Measurements from ENCODE around the gene APBB2.
"Not testable (repeated sequence)": the region's sequence is repeated elsewhere in the genome, so short reads cannot be mapped to it uniquely, and the experiment has no call there.

Gene APBB2

DNA sequence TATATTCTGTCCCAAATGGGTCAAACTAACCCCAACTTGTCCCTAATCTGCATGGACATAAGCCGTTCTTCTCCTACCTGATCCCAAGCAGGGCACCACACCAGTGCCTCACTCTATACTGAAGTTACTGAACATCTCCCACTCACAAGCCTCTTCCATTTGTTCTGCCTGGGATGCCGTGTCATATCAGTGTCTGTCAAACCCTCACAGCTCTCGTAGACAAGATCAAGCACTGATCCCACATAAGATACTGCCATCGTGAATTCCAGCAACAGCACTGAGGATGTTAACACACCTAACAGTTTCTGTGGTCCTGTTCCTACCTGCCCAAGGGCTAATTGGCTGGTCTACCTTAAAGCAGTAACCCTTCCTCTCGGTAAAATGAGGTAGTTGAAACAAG is 162.1 kb downstream of the APBB2 start:
- no peak for DNase-seq

DNA sequence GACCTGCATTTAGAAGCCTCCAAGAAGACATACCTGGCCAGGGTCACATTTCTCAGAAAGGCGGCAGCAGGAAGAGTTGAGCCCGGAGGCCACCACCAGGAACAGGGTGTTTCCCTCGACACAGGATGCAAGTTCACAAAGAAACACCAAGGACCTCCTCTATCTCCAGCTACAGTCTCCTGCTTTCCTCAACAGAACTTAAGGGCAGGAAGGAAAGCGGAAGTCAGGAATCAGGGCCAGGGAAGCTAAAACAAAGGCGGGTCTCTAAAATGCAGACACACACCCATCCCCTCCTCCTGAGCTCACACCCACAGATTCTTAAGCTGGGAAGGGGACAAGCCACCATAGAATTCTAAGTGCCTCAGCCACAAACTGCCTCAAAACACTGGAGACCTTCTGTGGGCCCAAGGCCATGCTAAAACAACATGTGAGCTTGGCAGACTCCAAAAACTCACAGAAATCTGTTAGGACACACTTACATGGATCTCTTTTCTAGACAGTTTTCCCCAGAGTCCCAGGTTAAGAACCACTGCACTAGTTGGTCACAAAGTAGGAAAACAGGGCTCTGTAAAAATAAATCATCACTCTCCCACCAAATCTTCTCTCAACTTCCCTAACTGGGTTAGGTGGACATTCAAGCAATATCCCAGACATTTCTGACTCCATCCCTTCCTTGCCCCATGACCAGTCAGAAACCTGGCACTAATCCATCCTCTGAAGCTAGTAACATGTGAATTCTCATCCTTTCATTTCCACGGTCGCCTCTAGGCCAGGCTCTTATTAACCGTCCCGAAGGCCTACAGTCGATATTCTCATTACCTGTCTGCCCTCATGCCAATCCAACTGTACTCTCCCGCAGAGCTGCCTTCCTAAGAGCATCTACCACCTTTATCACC is 163.2 kb downstream of the APBB2 start:
- DNase-seq, result no peak

DNA sequence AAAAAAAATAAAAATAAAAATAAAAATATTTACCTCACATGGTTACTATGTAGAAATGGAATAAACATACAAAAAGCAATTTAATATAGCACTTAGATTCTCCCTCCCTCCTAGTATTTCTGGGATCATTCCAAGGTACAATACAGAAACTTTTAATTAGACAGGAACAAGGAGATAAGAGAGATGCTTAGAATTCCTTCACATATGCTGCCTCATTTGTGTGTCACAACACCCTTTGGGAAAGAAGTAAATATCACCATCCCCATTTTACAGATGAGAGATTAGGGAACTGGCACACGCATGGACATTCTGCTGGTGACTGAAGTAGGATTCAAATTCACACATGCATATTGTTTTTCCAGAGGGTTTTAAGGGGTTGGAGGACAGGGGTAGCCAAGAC is 164.2 kb downstream of the APBB2 start:
- no peak for DNase-seq

DNA sequence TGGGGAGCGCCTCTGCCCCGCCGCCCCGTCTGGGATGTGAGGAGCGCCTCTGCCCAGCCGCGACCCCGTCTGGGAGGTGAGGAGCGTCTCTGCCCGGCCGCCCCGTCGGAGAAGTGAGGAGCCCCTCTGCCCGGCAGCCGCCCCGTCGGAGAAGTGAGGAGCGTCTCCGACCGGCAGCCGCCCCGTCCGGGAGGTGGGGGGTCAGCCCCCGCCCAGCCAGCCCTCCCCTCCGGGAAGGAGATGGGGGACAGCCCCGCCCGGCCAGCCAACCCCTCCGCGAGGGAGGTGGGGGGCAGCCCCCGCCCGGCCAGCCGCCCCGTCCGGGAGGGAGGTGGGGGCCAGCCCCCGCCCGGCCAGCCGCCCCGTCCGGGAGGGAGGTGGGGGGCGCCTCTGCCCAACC is 165.2 kb downstream of the APBB2 start:
- DNase-seq, result not testable (repeated sequence)

DNA sequence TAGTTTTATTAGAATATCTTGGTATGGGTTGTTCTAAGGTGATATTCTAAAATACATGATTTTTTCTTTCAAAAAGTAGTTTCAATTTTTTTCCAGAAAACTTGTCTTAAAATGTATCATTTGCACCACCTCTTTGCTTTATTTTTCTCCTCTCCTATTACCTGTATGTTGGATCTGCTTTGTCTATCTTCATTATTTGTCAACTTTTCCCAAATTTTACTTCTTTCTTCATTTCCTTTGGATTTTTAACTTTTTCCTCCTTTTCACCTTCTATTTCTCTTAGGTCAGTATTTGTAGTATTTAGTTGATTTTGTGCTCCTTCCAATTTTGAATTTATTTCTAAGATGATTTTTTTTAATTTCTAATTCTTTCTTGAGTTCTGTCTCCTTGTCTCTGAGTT is 169.6 kb downstream of the APBB2 start:
- no peak for DNase-seq

DNA sequence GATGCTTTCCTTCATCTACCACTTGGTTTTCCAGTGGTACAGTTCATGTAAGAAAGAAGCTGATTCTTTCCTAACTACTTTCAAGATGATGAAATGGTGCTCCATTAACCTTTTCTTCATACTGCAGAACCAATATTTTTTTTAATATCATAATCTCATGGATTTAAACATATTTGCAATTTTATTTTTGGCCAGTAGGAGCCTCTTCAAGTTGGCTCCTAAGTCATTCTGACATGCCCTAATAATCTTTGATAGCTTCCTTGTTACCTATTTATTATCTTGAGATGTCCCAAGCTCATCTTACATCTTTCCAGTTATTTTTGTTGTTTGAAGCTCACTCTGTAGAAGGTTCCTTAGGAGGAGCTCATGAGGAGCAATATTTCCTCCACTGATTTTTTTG is 170.2 kb downstream of the APBB2 start:
- no peak for DNase-seq

DNA sequence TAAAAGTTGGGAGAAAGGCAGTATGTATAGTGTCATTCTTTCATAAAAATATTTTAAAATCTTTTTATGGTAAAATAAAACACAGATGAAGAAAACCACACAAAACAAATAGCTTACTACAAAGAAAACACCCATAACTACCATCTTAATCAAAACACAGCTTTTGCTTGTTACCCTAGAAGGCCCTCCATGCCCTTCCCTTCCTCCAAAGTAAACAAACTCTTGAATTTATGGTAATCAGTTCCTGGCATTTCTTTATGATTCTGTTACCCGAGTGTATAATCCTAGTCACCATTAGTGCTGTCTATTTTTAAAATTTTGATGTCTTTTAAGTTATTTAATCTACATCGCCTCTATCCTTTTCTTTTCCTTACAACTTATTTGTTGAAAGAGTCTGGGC is 170.9 kb downstream of the APBB2 start:
- DNase-seq, result no peak

DNA sequence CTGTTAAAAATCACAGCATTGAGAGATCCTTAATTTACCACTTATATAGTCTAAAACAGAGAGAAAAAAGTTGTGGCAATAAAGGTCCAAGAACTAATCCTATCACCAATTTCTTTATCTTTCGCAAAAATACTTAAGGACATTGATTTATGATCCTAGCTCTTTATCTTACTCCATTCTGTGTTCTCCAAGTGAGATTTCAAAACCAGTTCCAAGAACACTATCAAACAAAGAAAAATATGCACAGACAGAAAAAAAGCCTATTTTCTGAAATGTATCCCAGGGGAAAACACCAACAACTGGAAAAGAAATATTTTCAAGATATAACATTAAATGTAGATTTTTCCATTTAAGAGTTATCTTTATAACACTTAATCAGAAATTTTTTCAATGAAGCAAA is 172.8 kb downstream of the APBB2 start:
- DNase-seq, result no peak

DNA sequence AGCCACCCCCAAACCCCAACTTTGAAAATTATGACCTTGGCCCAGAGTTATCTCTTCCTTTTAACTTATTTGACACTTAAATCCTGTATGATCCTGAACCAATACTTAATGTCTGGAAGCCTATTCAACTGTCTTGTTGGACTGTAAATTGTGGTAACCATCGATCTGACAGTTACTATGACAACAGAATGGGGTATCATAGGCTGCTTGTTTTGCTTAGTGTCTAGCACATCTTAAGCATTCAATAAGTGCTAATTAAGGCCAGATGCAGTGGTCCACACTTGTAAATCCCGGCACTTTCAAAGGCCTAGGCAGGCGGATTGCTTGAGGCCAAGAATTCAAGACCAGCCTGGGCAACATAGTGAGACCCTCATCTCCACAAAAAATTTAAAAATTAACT is 175.0 kb downstream of the APBB2 start:
- DNase-seq, result no peak

DNA sequence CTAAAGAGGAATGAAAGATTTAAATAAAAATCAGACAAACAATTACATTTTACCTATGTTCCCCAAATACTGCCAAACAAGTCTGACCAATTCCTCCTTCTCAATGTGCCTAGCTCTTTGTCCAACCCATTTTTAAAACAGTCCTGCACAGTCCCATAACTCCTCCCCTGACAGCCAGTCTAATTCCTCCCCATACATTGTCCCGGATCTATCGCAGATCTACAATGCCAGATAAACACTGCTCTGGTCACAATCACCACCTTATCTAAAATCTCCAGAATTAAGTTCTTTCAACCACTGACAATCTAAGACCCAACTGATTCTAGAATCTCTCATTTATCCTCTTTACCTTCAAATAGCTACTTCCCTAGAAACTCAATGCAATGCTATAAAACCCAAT is 176.0 kb downstream of the APBB2 start:
- DNase-seq, result no peak

DNA sequence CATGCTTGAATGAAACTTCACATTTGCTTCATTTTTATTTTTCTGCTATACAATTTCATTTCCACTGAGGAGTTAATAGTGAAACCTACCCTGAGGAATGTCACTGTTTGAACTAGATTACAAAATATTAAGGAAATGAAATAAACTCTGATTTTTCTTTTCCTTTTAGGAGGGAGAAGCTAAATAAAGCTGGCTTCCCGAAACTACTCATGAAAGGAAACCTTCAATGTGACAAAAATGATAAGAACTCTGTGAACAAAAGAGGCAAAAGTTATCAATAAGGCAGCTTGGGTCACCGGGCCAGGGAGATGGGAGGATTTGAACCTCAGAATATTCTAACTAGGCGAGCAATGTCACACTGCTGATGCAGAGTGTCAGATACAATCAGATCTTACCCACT is 185.2 kb downstream of the APBB2 start:
- DNase-seq, result no peak

DNA sequence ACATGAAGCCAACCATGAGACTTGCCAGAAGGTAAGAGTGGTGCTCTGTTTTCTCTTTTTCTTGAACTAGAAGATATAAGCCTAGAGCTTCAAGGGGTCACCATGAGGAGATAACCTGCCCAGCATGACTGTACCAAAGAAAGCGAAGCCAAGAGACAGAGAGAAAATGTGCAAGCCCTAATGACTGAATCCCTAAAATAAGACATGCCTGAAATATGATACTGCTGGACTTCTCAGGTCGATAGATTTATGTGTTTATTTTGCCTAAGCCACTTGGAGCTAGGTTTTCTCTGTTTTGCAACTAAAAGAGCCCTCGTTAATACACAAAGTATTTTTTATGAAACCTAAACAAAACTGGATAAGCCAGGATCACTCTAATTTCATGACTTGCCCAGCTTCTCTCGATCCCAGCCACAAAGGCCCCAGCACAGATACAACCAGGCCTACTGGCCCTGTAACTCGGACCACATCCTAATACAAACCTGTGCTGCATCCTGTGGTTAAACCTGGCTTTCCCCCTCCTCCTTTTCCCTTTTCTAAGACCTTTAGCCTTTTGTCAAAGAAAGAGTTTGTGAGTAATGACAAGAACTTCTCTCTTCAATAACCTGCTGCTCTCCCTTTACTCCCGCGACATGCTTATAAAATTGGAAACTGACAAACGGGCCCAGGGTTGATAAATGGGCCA is 185.8 kb downstream of the APBB2 start:
- DNase-seq, result no peak

DNA sequence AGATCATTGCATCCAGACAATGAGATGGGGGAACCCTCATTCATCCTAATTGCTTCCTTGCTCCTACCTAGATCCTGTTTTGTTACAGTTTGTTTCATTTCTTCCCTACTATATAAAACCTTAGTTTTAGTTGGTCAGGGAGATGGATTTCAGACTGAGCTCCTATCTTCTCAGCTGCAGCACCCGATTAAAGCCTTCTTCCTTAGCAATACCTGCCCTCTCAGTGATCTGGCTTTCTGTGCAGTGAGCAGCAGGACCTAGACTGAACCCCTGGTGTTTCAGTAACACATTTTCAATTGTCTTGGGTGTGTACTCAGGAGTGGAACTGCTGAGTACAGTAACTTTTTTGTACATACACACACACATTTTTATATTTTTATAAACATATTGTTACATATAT is 187.4 kb downstream of the APBB2 start:
- no peak for DNase-seq

DNA sequence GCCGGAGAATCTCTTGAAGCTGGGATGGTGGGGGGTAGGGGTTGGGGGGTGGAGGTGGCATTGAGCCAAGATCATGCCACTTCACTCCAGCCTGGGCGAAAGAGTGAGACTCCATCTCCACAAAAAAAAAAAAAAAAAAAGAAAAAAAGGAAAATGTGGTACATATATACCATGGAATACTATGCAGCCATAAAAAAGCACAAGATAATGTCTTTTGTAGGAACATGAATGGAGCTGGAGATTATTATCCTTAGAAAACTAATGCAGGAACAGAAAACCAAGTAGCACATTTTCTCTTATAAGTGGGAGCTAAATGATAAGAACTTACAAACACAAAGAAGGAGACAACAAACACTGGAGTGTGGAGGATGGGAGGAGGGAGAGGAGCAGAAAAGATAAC is 188.5 kb downstream of the APBB2 start:
- DNase-seq, result no peak

DNA sequence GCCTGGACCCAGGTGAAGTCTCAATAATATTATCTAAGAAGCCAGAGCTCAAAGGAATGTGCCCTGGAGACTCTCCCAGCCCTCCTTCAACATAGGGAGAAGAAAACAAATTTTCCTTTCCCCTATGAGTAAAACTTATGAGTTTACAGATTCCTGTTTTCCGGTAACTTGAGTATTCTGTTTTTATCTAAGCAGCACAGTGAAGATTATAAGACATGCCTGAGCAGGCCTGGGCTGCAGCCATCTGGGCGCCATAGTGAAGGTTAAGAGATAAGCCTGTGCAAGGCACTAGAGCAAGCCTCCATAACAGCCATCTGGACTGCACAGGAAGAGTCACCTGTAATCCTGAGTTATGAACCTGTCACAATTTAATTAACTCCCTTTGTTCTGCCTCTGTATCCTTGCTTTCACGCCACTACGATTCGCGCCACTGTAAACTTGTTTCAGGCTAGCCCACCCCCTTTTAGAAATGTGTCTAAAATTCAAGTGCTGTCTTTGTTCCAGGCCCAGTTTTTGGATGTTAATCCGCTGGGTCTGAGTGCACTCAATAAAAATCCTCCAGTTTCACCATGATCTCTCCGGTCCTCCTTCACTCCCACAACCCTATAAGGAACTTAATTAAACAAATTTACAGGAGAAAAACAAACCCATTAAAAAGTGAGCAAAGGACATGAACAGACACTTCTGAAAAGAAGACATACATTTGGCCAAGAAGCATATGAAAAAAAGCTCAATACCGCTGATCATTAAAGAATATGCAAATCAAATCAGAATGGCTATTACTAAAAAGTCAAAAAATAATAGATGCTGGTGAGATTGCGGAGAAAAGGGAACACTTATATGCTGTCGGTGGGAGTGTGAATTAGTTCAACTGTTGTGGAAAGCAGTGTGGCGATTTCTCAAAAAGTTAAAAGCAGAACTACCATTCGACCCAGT is 189.5 kb downstream of the APBB2 start:
- no peak for DNase-seq

DNA sequence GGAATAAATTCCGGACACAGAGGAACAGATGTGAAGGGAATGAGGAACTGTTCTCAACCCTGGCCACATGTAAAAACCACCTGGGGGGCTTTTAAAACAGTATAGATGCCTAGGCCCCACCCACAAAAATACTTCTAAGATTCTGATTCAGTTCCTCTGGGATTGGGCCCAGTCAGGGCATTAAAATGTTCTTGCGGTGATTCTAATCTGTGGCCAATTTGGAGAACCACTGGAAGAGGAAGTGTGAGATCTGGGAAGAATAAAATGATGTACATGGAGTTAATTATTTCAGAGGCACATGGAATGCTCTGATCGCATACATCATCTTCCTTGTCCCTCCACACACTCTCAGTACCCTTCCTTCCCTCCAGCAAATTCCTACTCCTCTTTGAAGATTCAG is 192.2 kb downstream of the APBB2 start:
- DNase-seq, result no peak

DNA sequence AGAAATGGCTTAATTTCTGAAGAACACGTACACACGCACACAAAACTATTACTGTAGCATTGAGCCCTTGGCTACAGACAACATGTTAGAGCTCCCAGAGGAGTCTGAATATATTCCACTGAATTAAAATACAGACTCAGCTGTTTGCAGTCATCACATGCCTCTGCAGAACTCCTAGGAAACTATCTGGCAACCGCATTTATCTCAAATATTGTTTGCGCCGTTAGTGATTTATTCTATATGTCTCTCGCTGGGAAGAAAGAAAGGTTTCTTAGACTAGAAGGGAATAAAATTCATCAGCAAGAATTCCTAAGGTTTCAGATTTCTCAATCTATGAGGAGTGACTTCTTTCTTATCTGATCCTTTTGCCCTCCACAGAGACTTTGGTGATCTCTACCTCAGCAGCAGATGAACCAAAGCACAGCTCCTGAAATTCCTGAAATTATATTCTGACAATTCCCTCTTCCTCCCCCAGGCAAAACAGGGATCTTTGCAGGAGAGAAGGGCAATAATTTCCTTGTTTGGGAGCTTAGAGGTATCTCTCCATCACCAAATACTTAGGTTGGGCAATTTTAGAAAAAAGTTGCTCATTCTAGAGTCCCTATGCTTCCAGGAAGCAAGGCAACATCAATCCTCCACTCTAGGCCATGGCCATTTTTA is 199.2 kb downstream of the APBB2 start:
- DNase-seq, result no peak

DNA sequence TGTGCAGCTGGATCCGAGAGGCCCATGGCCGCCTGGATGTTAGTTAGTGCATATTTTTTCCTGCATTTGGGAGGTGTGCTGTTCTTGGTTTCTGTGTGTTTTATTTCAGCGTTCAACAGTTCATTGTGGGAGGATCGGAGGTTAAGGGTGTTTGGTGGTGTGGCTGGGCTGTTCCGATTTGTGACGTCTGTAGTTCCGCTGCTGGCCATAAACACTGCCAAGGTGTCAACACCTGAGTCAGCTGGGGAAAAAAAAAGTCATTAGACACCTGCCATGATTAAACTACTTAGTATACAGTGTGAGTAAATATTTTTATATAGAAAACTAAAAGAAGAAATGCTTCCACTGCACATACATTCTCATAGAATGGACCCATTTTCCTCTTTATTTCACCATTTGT is 200.2 kb downstream of the APBB2 start:
- no peak for DNase-seq

DNA sequence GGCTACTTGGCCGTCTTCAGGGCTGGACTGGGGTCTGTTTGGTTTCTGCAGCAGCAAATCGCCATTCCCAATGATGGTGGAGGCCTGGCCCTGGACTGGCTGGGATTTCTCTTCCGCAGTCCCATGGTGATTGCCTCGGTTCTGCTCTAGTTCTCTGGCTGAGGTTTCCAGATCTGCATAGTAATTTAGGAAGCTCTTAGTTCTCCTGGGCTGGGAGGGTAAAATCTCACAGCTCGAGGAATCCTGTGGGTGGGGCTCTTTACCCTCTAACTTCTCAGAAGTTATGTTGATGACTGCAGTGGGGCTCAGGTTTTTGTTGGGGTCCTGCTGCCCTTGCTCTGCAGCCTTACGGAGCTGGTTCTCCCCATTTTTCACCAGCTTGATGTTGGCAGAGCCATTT is 200.6 kb downstream of the APBB2 start:
- no peak for DNase-seq

DNA sequence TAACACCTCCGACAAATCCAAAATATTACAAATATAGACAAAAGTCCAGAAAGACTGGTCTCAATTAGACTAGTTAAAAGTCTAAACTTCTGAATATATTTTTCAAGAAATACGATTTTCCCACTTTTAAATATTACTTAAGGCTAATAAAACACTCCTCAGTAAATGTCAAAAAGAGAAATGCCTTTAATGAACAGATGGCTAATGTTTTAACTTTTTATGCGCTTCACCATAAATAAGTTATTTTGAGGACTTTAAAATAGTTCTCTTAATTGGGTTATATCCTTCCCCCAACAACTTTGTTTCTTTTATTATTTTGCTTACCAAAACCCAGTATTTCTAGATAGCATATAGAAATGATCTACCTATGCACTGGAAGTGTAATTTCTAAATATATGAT is 201.4 kb downstream of the APBB2 start:
- DNase-seq, result no peak

DNA sequence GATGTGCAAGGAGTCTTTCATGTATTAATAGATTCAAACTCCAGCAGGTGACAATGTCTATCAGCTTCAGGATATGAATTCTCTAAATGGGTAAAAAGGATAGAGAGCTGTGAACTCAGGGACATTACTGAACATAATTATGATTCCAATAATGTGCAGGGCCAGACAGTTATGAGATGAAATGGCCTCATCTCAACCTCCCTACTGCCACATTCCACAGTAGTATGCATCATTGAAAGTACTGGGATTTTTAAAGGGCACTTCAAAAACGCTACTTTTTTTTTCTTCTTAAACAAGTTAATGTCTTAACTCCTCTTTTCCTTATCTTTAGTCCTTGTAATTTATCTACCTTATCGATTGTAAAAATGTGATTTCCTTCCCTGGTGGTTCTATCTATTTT is 202.0 kb downstream of the APBB2 start:
- no peak for DNase-seq

DNA sequence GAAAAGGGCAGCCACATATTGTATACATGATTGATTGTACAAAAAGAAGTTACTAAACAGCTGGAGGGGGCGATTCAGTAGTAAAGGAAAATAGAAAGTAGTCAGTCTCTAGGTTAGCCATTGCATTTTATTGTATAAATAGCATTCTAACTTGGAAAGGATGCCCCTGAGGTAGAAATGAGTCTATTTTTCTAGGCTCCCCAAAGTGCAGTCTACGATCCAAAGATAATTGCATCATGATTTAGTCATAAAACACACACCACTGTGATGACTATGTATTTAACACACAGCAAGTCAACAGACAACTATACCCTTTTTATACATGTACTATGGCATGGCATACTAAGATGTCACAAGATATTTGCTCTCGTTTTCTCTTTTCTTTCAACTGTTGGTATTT is 204.9 kb downstream of the APBB2 start:
- no peak for DNase-seq

DNA sequence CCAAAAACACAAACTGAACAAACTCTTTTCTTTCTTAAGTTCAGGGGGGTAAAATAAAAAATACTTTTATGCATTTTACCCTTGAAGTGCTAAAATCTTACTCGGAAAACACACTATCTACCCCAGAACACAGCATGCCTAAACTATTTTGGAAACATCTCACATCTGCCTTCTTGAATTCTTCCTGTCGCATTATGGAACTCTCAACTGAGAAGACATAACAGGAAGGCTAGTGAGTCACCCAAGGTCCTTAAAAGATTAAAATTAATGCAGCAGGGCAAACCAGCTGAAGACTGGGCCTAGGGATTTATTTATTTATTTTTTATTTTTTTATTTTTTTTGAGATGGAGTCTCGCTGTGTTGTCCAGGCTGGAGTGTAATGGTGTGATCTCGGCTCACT is 208.2 kb downstream of the APBB2 start:
- no peak for DNase-seq
